ENCODE measurements around the gene CYP24A1. TPM values are rescaled to one million over a fixed set of nuclear protein-coding genes. Genes with fewer than 3 reads are reported as not detected.
A peak's percentile ranks its signal among the peaks of the same experiment; 100 is the strongest.

CYP24A1 gene
- total and polyA plus RNA-seq, 4 experiments from 2014 or later: 0.59 to 3.7 (median 2.0) TPM

DNA sequence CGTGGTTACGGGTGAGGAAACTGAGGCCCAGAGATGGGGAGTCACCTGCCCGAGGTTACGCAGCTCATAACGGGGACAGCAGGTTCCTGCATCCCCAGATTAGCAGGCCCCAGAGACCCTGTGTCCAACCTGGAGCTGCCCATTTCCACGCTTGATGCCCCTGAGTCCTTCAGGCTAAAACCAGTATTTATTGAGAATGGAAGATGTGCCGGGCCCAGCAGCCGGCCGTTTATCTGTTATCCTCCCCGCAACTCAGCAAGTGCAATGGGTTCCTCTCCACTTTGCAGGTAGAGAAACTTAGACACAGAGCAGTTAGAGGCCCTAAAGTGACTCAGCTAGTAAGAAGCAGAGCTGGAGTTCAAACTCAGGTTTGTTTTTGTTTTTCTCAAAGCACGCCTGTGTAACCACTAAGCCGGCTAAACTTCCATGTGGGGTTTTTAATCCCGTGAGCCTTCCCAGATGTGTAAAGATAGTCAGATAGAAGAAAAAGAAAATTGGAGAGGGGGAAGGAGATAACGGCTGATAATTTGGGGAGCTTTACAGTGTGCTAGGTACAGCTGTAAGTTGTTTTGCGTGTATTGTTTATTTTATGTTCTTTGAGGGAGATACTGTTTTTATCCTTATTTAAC lies 34.9 kb upstream of the CYP24A1 start:
- DNase-seq: no peak
- ChIA-PET CTCF (ENCODE audit: partially characterized antibody) (interaction anchor here (1.8 to 2.8 kb wide), 5 partner anchors 10 to 113 kb away, joined by 4 to 21 read pairs (median 6); no protein-coding TSS in a partner anchor), POLR2A (ENCODE audit: partially characterized antibody) (interaction anchor here (0.5 to 2.4 kb wide), 8 partner anchors 9 to 670 kb away, joined by 3 to 16 read pairs (median 4); no protein-coding TSS in a partner anchor)
- Mint-ChIP-seq H3K27me3 (peaks cover 0 to 2% of the 10 kb centered on the region in 2 donors), H3K4me3 (peak overlapping the region; percentile 80 to 98 (median 88)), H3K9me3 (peaks cover 0 to 2% (median 0%) of the 10 kb centered on the region in 8 donors), H3K4me1 (peaks cover 30 to 43% (median 36%) of the 10 kb centered on the region in 4 donors), H3K27ac (peak overlapping the region; percentile 39 to 89 (median 81)), H3K36me3 (peaks cover 0 to 9% of the 10 kb centered on the region in 2 donors)
- no peaks in the 10 kb centered on the region for H3K27me3 ChIP-seq (ENCODE audit: insufficient read depth, low read length)
- no peaks in the 10 kb centered on the region for H3K36me3 ChIP-seq (ENCODE audit: insufficient read depth, low read length)
- H3K9me3 ChIP-seq (ENCODE audit: control insufficient read depth in 1 of 2, low read length in 2 of 2): no peaks in the 10 kb centered on the region
- peaks cover 33% of the 10 kb centered on the region for H3K4me1 ChIP-seq (ENCODE audit: insufficient read depth, low read length)
- H3K4me3 ChIP-seq (ENCODE audit: low read length in 2 of 2): peak overlapping the region; percentile 92 to 96
- H3K27ac ChIP-seq (ENCODE audit: low read depth, low read length): peak overlapping the region; percentile 92
- intact Hi-C loops (cut with micrococcal nuclease): no loop called here

GRCh38 chr20:54207743-54208547 lies 34.2 kb upstream of the CYP24A1 start, which contains the start of gene PFDN4:
Gene PFDN4, plus strand, starts transcription at chr20:54208087. Its CDS starts 14 bp downstream, at chr20:54208101.
- Mint-ChIP-seq H3K4me1 (peaks cover 28 to 42% (median 34%) of the 10 kb centered on the region in 4 donors), H3K36me3 (peaks cover 0 to 9% of the 10 kb centered on the region in 2 donors), H3K9me3 (peaks cover 0 to 2% (median 0%) of the 10 kb centered on the region in 8 donors), H3K27ac (peak within 1 kb of the TSS; percentile 99 to 100 (median 100)), H3K4me3 (peak within 1 kb of the TSS; percentile 94 to 99 (median 98)), H3K27me3 (peaks cover 0 to 2% of the 10 kb centered on the region in 2 donors)
- peak; percentile 72 to 88 (median 79) for DNase-seq
- H3K36me3 ChIP-seq (ENCODE audit: insufficient read depth, low read length): no peaks in the 10 kb centered on the region
- peak within 1 kb of the TSS; percentile 92 for H3K27ac ChIP-seq (ENCODE audit: low read depth, low read length)
- H3K4me1 ChIP-seq (ENCODE audit: insufficient read depth, low read length): peaks cover 33% of the 10 kb centered on the region
- ChIA-PET CTCF (ENCODE audit: partially characterized antibody) (interaction anchor here (1.0 to 2.8 kb wide), 6 partner anchors 9 to 251 kb away, joined by 3 to 21 read pairs (median 5); no protein-coding TSS in a partner anchor), POLR2A (ENCODE audit: partially characterized antibody) (interaction anchor here (0.5 to 2.4 kb wide), 10 partner anchors 8 to 1798 kb away, joined by 3 to 16 read pairs (median 4); no protein-coding TSS in a partner anchor)
- H3K4me3 ChIP-seq (ENCODE audit: low read length in 2 of 2): peak within 1 kb of the TSS; percentile 92 to 96
- no peaks in the 10 kb centered on the region for H3K9me3 ChIP-seq (ENCODE audit: control insufficient read depth in 1 of 2, low read length in 2 of 2)
- intact Hi-C loops (cut with micrococcal nuclease): no loop called here
- no peaks in the 10 kb centered on the region for H3K27me3 ChIP-seq (ENCODE audit: insufficient read depth, low read length)

GRCh38 chr20:54207053-54207742 lies 33.4 kb upstream of the CYP24A1 start:
- H3K9me3 ChIP-seq (ENCODE audit: control insufficient read depth in 1 of 2, low read length in 2 of 2): no peaks in the 10 kb centered on the region
- ChIA-PET CTCF (ENCODE audit: partially characterized antibody) (interaction anchor here (1.0 to 2.8 kb wide), 6 partner anchors 8 to 251 kb away, joined by 3 to 21 read pairs (median 5); no protein-coding TSS in a partner anchor), POLR2A (ENCODE audit: partially characterized antibody) (interaction anchor here (0.6 to 2.4 kb wide), 4 partner anchors 12 to 1797 kb away, joined by 3 to 16 read pairs (median 6); no protein-coding TSS in a partner anchor)
- peak overlapping the region; percentile 92 to 96 for H3K4me3 ChIP-seq (ENCODE audit: low read length in 2 of 2)
- H3K36me3 ChIP-seq (ENCODE audit: insufficient read depth, low read length): no peaks in the 10 kb centered on the region
- peak overlapping the region; percentile 99 to 100 (median 100) for H3K27ac Mint-ChIP-seq
- H3K27me3 Mint-ChIP-seq: peaks cover 0 to 2% of the 10 kb centered on the region in 2 donors
- peaks cover 24 to 35% (median 28%) of the 10 kb centered on the region in 4 donors for H3K4me1 Mint-ChIP-seq
- H3K4me1 ChIP-seq (ENCODE audit: insufficient read depth, low read length): peaks cover 29% of the 10 kb centered on the region
- peak overlapping the region; percentile 94 to 99 (median 98) for H3K4me3 Mint-ChIP-seq
- H3K36me3 Mint-ChIP-seq: peaks cover 0 to 9% of the 10 kb centered on the region in 2 donors
- peak overlapping the region; percentile 92 for H3K27ac ChIP-seq (ENCODE audit: low read depth, low read length)
- no peak for DNase-seq
- H3K27me3 ChIP-seq (ENCODE audit: insufficient read depth, low read length): no peaks in the 10 kb centered on the region
- H3K9me3 Mint-ChIP-seq: peaks cover 0 to 2% (median 0%) of the 10 kb centered on the region in 8 donors
- intact Hi-C loops (cut with micrococcal nuclease): no loop called here

DNA sequence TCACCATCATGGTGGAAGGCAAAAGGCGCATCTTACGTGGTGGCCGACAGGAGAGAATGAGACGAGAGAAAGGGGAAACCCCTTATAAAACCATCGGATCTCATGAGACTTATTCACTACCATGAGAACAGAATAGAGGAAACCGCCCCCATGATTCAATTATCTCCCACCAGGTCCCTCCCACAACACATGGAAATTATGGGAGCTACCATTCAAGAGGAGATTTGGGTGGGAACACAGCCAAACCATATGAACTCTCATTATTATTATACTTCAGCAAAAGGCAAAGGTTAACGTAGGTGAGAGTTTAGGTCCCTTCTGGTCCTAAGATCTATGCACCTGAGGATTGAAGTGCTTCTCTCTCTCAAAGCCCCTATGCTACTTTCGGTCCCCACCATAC lies 31.7 kb upstream of the CYP24A1 start:
- no peak overlapping the region for H3K27ac ChIP-seq (ENCODE audit: low read depth, low read length)
- Mint-ChIP-seq H3K4me1 (peaks cover 16 to 26% (median 20%) of the 10 kb centered on the region in 4 donors), H3K27me3 (peaks cover 0 to 2% of the 10 kb centered on the region in 2 donors), H3K27ac (peak overlapping the region in 1 of 7 donors; percentile 23), H3K4me3 (peak overlapping the region in 2 of 8 donors; percentile 10 to 13), H3K36me3 (peaks cover 0 to 5% of the 10 kb centered on the region in 2 donors), H3K9me3 (peaks cover 0 to 2% (median 0%) of the 10 kb centered on the region in 8 donors)
- peaks cover 21% of the 10 kb centered on the region for H3K4me1 ChIP-seq (ENCODE audit: insufficient read depth, low read length)
- H3K27me3 ChIP-seq (ENCODE audit: insufficient read depth, low read length): no peaks in the 10 kb centered on the region
- CTCF ChIA-PET (ENCODE audit: partially characterized antibody): interaction anchor here (1.1 to 2.6 kb wide), 4 partner anchors 8 to 109 kb away, joined by 4 to 8 read pairs (median 4); no protein-coding TSS in a partner anchor
- intact Hi-C loops (cut with micrococcal nuclease): no loop called here
- H3K4me3 ChIP-seq (ENCODE audit: low read length in 2 of 2): no peak overlapping the region
- no peak for DNase-seq
- no peaks in the 10 kb centered on the region for H3K36me3 ChIP-seq (ENCODE audit: insufficient read depth, low read length)
- POLR2A ChIA-PET (ENCODE audit: partially characterized antibody): interaction anchor here (0.6 kb wide), 1 partner anchor 811 kb away, joined by 3 read pairs; no protein-coding TSS in a partner anchor
- H3K9me3 ChIP-seq (ENCODE audit: control insufficient read depth in 1 of 2, low read length in 2 of 2): no peaks in the 10 kb centered on the region

GRCh38 chr20:54204481-54204880 lies 30.7 kb upstream of the CYP24A1 start:
- POLR2A ChIA-PET (ENCODE audit: partially characterized antibody): no interaction called here
- Histone ChIP-seq H3K4me1 (ENCODE audit: insufficient read depth, low read length) (peaks cover 12% of the 10 kb centered on the region), H3K9me3 (ENCODE audit: control insufficient read depth in 1 of 2, low read length in 2 of 2) (no peaks in the 10 kb centered on the region), H3K27ac (ENCODE audit: low read depth, low read length) (no peak overlapping the region), H3K36me3 (ENCODE audit: insufficient read depth, low read length) (no peaks in the 10 kb centered on the region), H3K27me3 (ENCODE audit: insufficient read depth, low read length) (no peaks in the 10 kb centered on the region), H3K4me3 (ENCODE audit: low read length in 2 of 2) (no peak overlapping the region)
- peaks cover 0 to 5% of the 10 kb centered on the region in 2 donors for H3K36me3 Mint-ChIP-seq
- H3K4me3 Mint-ChIP-seq: no peak overlapping the region
- H3K4me1 Mint-ChIP-seq: peaks cover 8 to 16% (median 11%) of the 10 kb centered on the region in 4 donors
- DNase-seq: no peak
- CTCF ChIA-PET (ENCODE audit: partially characterized antibody): interaction anchor here (0.6 to 2.6 kb wide), 2 partner anchors 10 to 101 kb away, joined by 3 to 8 read pairs; no protein-coding TSS in a partner anchor
- intact Hi-C loops (cut with micrococcal nuclease): loop anchor here (5.0 kb wide), 1 partner anchor 792 kb away; no protein-coding TSS in a partner anchor
- no peak overlapping the region for H3K27ac Mint-ChIP-seq
- peaks cover 0 to 2% (median 0%) of the 10 kb centered on the region in 8 donors for H3K9me3 Mint-ChIP-seq
- peaks cover 0 to 2% of the 10 kb centered on the region in 2 donors for H3K27me3 Mint-ChIP-seq

DNA sequence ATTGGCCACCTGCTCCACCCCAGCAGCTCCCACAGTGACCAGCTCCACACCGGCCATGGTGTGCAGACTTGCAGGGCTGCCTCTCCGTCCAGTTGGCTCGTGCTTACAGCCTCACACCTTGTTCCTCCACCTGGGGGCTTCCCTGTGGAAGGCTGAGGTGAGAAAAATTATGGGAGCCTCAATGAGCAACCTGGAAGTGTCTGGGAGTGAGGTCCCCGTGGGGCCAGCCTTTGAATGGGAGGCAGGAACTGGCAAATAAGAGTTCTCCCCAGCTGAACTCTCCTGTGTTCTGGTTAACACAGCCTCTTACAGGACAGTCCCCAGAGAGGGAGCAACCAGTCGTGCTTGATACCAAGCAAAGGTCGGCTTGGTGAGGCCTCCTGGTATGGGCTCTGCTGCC lies 30.3 kb upstream of the CYP24A1 start:
- H3K27ac Mint-ChIP-seq: no peak overlapping the region
- H3K27me3 ChIP-seq (ENCODE audit: insufficient read depth, low read length): no peaks in the 10 kb centered on the region
- no peak for DNase-seq
- no peaks in the 10 kb centered on the region for H3K9me3 ChIP-seq (ENCODE audit: control insufficient read depth in 1 of 2, low read length in 2 of 2)
- no peak overlapping the region for H3K27ac ChIP-seq (ENCODE audit: low read depth, low read length)
- no peaks in the 10 kb centered on the region for H3K36me3 ChIP-seq (ENCODE audit: insufficient read depth, low read length)
- peaks cover 5 to 12% (median 9%) of the 10 kb centered on the region in 4 donors for H3K4me1 Mint-ChIP-seq
- H3K4me1 ChIP-seq (ENCODE audit: insufficient read depth, low read length): peaks cover 7% of the 10 kb centered on the region
- no peak overlapping the region for H3K4me3 Mint-ChIP-seq
- H3K36me3 Mint-ChIP-seq: peaks cover 0 to 5% of the 10 kb centered on the region in 2 donors
- ChIA-PET POLR2A (ENCODE audit: partially characterized antibody) (no interaction called here), CTCF (ENCODE audit: partially characterized antibody) (interaction anchor here (1.0 to 2.6 kb wide), 2 partner anchors 11 to 100 kb away, joined by 6 to 8 read pairs; no protein-coding TSS in a partner anchor)
- intact Hi-C loops (cut with micrococcal nuclease): loop anchor here (5.0 kb wide), 1 partner anchor 792 kb away; no protein-coding TSS in a partner anchor
- H3K27me3 Mint-ChIP-seq: peaks cover 2% of the 10 kb centered on the region in 2 donors
- no peak overlapping the region for H3K4me3 ChIP-seq (ENCODE audit: low read length in 2 of 2)
- H3K9me3 Mint-ChIP-seq: peaks cover 0 to 2% (median 0%) of the 10 kb centered on the region in 8 donors
